Mesodermal cell (in vitro differentiated cells): ENCODE data around the gene MAN2C1. TPM values are rescaled to one million over a fixed set of nuclear protein-coding genes. Genes with fewer than 3 reads are reported as not detected.
A peak's percentile ranks its signal among the peaks of the same experiment; 100 is the strongest.
"Not testable (repeated sequence)": the region's sequence is repeated elsewhere in the genome, so short reads cannot be mapped to it uniquely, and the experiment has no call there.

ENCODE experiments used
- H3K27ac ChIP-seq: 2 replicates; pipeline ENCODE4 v1.7.0; 2013; ENCODE audit warnings: mild to moderate bottlenecking, low read depth, low read length, moderate library complexity; ENCODE audit not compliant: severe bottlenecking
- H3K36me3 ChIP-seq: 2 replicates; pipeline ENCODE4 v1.7.1; 2013; ENCODE audit warnings: mild to moderate bottlenecking, low read length, moderate library complexity; ENCODE audit not compliant: control insufficient read depth, insufficient read depth
- H3K4me1 ChIP-seq: one replicate; pipeline ENCODE4 v1.7.1; 2013; ENCODE audit warnings: mild to moderate bottlenecking, low read length; ENCODE audit not compliant: insufficient read depth, control insufficient read depth, poor library complexity, severe bottlenecking
- H3K4me3 ChIP-seq: 2 replicates; pipeline ENCODE4 v1.7.0; 2013; ENCODE audit warnings: low read length, control low read depth, mild to moderate bottlenecking; ENCODE audit not compliant: insufficient read depth, poor library complexity, severe bottlenecking; ENCODE audit errors: extremely low read depth
- H3K9me3 ChIP-seq: 2 replicates; pipeline ENCODE4 v1.7.1; 2013; ENCODE audit warnings: mild to moderate bottlenecking, low read length, moderate library complexity; ENCODE audit not compliant: control insufficient read depth
- WGBS, 2 experiments: methylation state at CpG; one replicate each; pipeline ENCODE4 v1.1.5; 2013; ENCODE audit warnings: missing lambda C conversion rate in 2 of 2; ENCODE audit not compliant: insufficient coverage in 2 of 2; 5-methylcytosine and 5-hydroxymethylcytosine counted together
- polyA plus RNA-seq, 2 experiments: library from polyadenylated mRNA; stranded (reverse); fragments of 50-300 nt; gene quantifications; one replicate each; pipeline ENCODE4 v1.2.3, GENCODE V29; 2013

MAN2C1 gene
- 96.7 TPM for polyA plus RNA-seq (2013, experiment 1 of 2)
- polyA plus RNA-seq (2013, experiment 2 of 2) = 81.8 TPM

GRCh38 chr15:75367913-75368688 is at the start of gene MAN2C1:
Gene MAN2C1, minus strand, starts transcription at chr15:75368607. Its CDS starts 24 bp downstream, at chr15:75368583.
- Histone ChIP-seq H3K36me3 (peaks cover 75% of the 10 kb centered on the region), H3K4me1 (no peaks in the 10 kb centered on the region)
- 1% methylated on average over 58 to 64 of the region's 67 CpGs for WGBS, 2 experiments

DNA sequence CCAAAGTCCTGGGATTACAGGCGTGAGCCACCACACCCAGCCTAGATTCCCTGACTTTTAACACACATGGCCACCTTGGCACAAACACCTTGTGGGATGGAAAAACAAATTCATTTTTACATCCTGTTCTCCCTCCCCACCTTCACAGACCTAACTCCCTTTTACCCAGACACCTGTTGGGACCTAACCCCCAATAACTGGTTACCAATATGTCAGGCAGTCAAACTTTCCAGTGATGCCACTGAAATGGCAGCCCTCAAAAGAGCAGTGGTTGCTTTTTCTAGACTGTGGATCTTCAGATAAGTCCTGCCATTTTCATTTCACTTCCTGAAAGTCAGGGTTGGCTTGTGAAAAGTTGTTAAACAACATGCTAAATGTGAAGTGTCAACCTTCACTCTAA is 48.2 kb upstream of the MAN2C1 start:
- 90 to 100% methylated on average over 1 of the region's 1 CpG for WGBS, 2 experiments
- Histone ChIP-seq H3K36me3 (peaks cover 78% of the 10 kb centered on the region), H3K4me3 (no peak overlapping the region), H3K9me3 (no peaks in the 10 kb centered on the region), H3K4me1 (no peaks in the 10 kb centered on the region), H3K27ac (no peak overlapping the region)

More at GRCh38 chr15:75367913-75368688, at the start of gene MAN2C1:
- Histone ChIP-seq H3K4me3 (peak within 1 kb of the TSS; percentile 83), H3K27ac (peak within 1 kb of the TSS; percentile 95), H3K9me3 (no peaks in the 10 kb centered on the region)

- Histone ChIP-seq H3K4me3 (no peak overlapping the region), H3K27ac (no peak overlapping the region), H3K36me3 (peaks cover 96% of the 10 kb centered on the region), H3K4me1 (no peaks in the 10 kb centered on the region), H3K9me3 (no peaks in the 10 kb centered on the region)
- WGBS, 2 experiments = 93 to 95% methylated on average over 6 of the region's 6 CpGs
These were observed 41.8 kb upstream of the MAN2C1 start for GRCh38 chr15:75410196-75410595.

GRCh38 chr15:75407083-75407482 is 38.7 kb upstream of the MAN2C1 start:
- Histone ChIP-seq H3K27ac (no peak overlapping the region), H3K4me1 (no peaks in the 10 kb centered on the region), H3K36me3 (peaks cover 97% of the 10 kb centered on the region), H3K4me3 (no peak overlapping the region), H3K9me3 (no peaks in the 10 kb centered on the region)
- WGBS, 2 experiments = no CpG with 5 or more reads among the region's 1 CpG

- no peak overlapping the region for H3K4me3 ChIP-seq
- 100% methylated on average over 1 of the region's 2 CpGs; no CpG with 5 or more reads in 1 of the 2 experiments for WGBS, 2 experiments
- peaks cover 97% of the 10 kb centered on the region for H3K36me3 ChIP-seq
- H3K9me3 ChIP-seq = no peaks in the 10 kb centered on the region
- no peak overlapping the region for H3K27ac ChIP-seq
- H3K4me1 ChIP-seq = no peaks in the 10 kb centered on the region
These were observed 35.5 kb upstream of the MAN2C1 start for GRCh38 chr15:75403892-75404291.

DNA sequence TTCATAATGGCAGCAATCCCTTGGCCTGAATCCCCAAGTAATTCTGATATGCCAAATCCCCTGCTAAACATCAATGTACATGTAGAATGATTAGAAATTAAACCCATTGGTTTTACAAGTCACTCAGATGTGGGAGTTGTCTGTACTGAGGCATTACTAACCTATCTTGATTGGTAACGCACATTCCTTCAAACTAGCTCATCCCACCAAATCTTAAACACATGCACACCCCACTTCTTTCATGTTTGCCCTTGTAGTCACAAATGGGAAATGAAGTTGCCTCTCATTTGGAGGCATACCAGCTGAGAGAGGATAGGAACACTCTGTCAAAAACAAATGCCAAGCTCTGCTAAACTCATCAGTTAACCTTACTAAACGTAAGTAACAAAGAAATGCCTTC is 29.1 kb upstream of the MAN2C1 start:
- peaks cover 100% of the 10 kb centered on the region for H3K36me3 ChIP-seq
- H3K4me3 ChIP-seq = no peak overlapping the region
- H3K9me3 ChIP-seq = no peaks in the 10 kb centered on the region
- H3K27ac ChIP-seq = no peak overlapping the region
- WGBS, 2 experiments = 100% methylated on average over 1 of the region's 2 CpGs
- no peaks in the 10 kb centered on the region for H3K4me1 ChIP-seq

GRCh38 chr15:75389791-75390382 is 21.5 kb upstream of the MAN2C1 start:
- Histone ChIP-seq H3K36me3 (peaks cover 97% of the 10 kb centered on the region), H3K27ac (no peak overlapping the region), H3K9me3 (no peaks in the 10 kb centered on the region), H3K4me3 (no peak overlapping the region), H3K4me1 (no peaks in the 10 kb centered on the region)
- 100% methylated on average over 1 of the region's 1 CpG; no CpG with 5 or more reads in 1 of the 2 experiments for WGBS, 2 experiments

- H3K36me3 ChIP-seq = peaks cover 91% of the 10 kb centered on the region
- not testable (repeated sequence) for H3K27ac ChIP-seq, H3K4me3 ChIP-seq, H3K9me3 ChIP-seq, H3K4me1 ChIP-seq
- WGBS, 2 experiments = 85 to 99% methylated on average over 5 of the region's 5 CpGs
These were observed 15.6 kb upstream of the MAN2C1 start for GRCh38 chr15:75383986-75384385.

GRCh38 chr15:75380773-75381172 is 12.4 kb upstream of the MAN2C1 start:
- no peak overlapping the region for H3K4me3 ChIP-seq
- WGBS, 2 experiments = 100% methylated on average over 1 of the region's 4 CpGs
- H3K36me3 ChIP-seq = peaks cover 92% of the 10 kb centered on the region
- H3K4me1 ChIP-seq = no peaks in the 10 kb centered on the region
- H3K27ac ChIP-seq = no peak overlapping the region
- H3K9me3 ChIP-seq = no peaks in the 10 kb centered on the region

- peaks cover 82% of the 10 kb centered on the region for H3K36me3 ChIP-seq
- no peaks in the 10 kb centered on the region for H3K9me3 ChIP-seq
- H3K27ac ChIP-seq = no peak overlapping the region
- no peaks in the 10 kb centered on the region for H3K4me1 ChIP-seq
- no peak overlapping the region for H3K4me3 ChIP-seq
- WGBS, 2 experiments = 89 to 97% methylated on average over 7 to 10 of the region's 11 CpGs
These were observed 3.7 kb upstream of the MAN2C1 start for GRCh38 chr15:75371901-75372688.
